AG09319 (cell line): Measurements from ENCODE around the gene LCMT2.

ENCODE experiments used
- DNase-seq: peaks from one replicate; pipeline ENCODE4 v3.0.0-alpha.2; 2010; ENCODE audit warnings: low read depth; ENCODE audit errors: extremely low read depth
- CTCF ChIP-seq: IDR thresholded peaks from 2 replicates; pipeline ENCODE4 v1.5.1; 2011; ENCODE audit warnings: low read depth, mild to moderate bottlenecking, inconsistent platforms, low read length, moderate library complexity

Gene LCMT2

GRCh38 chr15:43287254-43287653 lies 43.1 kb downstream of the LCMT2 start:
- no peak for TF ChIP-seq CTCF
- DNase-seq, result no peak

GRCh38 chr15:43286074-43286473 lies 44.3 kb downstream of the LCMT2 start:
- no peak for TF ChIP-seq CTCF
- DNase-seq, result no peak

GRCh38 chr15:43285609-43286037 lies 44.8 kb downstream of the LCMT2 start:
- peak; percentile 80 for TF ChIP-seq CTCF
- DNase-seq, result peak; percentile 22

GRCh38 chr15:43283526-43283925 lies 46.8 kb downstream of the LCMT2 start:
- no peak for TF ChIP-seq CTCF
- no peak for DNase-seq

- no peak for TF ChIP-seq CTCF
- DNase-seq, result no peak
These were observed 48.3 kb downstream of the LCMT2 start for GRCh38 chr15:43281926-43282602.

GRCh38 chr15:43280996-43281395 lies 49.4 kb downstream of the LCMT2 start:
- no peak for DNase-seq
- no peak for TF ChIP-seq CTCF

- no peak for TF ChIP-seq CTCF
- no peak for DNase-seq
These were observed 50.9 kb downstream of the LCMT2 start for GRCh38 chr15:43279496-43279895.
